ENCODE measurements around the gene ARID1A. TPM values are rescaled to one million over a fixed set of nuclear protein-coding genes. Genes with fewer than 3 reads are reported as not detected.
"Not testable (repeated sequence)": the region's sequence is repeated elsewhere in the genome, so short reads cannot be mapped to it uniquely, and the experiment has no call there.

ARID1A gene
- total and polyA plus RNA-seq, 8 donors: 9.9 to 74.2 (median 45.3) TPM

GRCh38 chr1:26704629-26705028, 8.8 kb downstream of the ARID1A start:
- no peak for DNase-seq
- Histone ChIP-seq H3K27me3 (no peaks in the 10 kb centered on the region), H3K4me1 (peaks cover 83 to 99% (median 91%) of the 10 kb centered on the region in 4 donors), H3K36me3 (peaks cover 6 to 13% (median 10%) of the 10 kb centered on the region in 4 donors), H3K27ac (peak overlapping the region; percentile 13 to 98 (median 84)), H3K4me3 (no peak overlapping the region), H3K9me3 (no peaks in the 10 kb centered on the region)
- TF ChIP-seq EP300 (IDR thresholded peaks at IDR 0.05) (no peak), POLR2A (IDR thresholded peaks at IDR 0.05) (no peak), CTCF (IDR thresholded peaks at IDR 0.05) (no peak), POLR2AphosphoS5 (IDR thresholded peaks at IDR 0.05) (no peak)
- intact Hi-C loops (cut with DNase I; ENCODE audit: low total_unique reads): no loop called here
- WGBS, 5 donors: 83 to 95% (median 89%) methylated on average over 5 of the region's 5 CpGs

- WGBS, 5 donors: 58 to 78% (median 68%) methylated on average over 4 of the region's 4 CpGs
- H3K9me3 ChIP-seq; intact Hi-C loops (cut with DNase I; ENCODE audit: low total_unique reads); H3K4me3 ChIP-seq; DNase-seq; H3K27me3 ChIP-seq: not testable (repeated sequence)
- Histone ChIP-seq H3K4me1 (peaks cover 77 to 98% (median 88%) of the 10 kb centered on the region in 4 donors), H3K27ac (peak overlapping the region; percentile 13 to 98 (median 84)), H3K36me3 (peaks cover 8 to 16% (median 13%) of the 10 kb centered on the region in 4 donors)
Observed at GRCh38 chr1:26705227-26705626, 9.4 kb downstream of the ARID1A start.

- H3K4me3 ChIP-seq: peak overlapping the region in 1 of 4 donors; percentile 30
- H3K27ac ChIP-seq: peak overlapping the region; percentile 41 to 98 (median 84)
- peak in 1 of 2 donors; percentile 50 for DNase-seq
- TF ChIP-seq EP300 (IDR thresholded peaks at IDR 0.05): no peak
- peak in 1 of 3 donors; percentile 81 for TF ChIP-seq POLR2AphosphoS5 (IDR thresholded peaks at IDR 0.05)
- TF ChIP-seq POLR2A (IDR thresholded peaks at IDR 0.05): no peak
- H3K9me3 ChIP-seq: no peaks in the 10 kb centered on the region
- no peaks in the 10 kb centered on the region for H3K27me3 ChIP-seq
- H3K4me1 ChIP-seq: peaks cover 70 to 97% (median 83%) of the 10 kb centered on the region in 4 donors
- intact Hi-C loops (cut with DNase I; ENCODE audit: low total_unique reads): no loop called here
- peaks cover 8 to 17% (median 15%) of the 10 kb centered on the region in 4 donors for H3K36me3 ChIP-seq
- WGBS, 5 donors: 11 to 17% (median 13%) methylated on average over 1 of the region's 1 CpG
Observed at GRCh38 chr1:26705788-26706311, 10.0 kb downstream of the ARID1A start.

GRCh38 chr1:26706315-26706714, 10.5 kb downstream of the ARID1A start:
- H3K4me1 ChIP-seq: peaks cover 68 to 97% (median 81%) of the 10 kb centered on the region in 4 donors
- peak in 1 of 2 donors; percentile 48 for DNase-seq
- H3K4me3 ChIP-seq: peak overlapping the region in 2 of 4 donors; percentile 15 to 30
- H3K36me3 ChIP-seq: peaks cover 8 to 22% (median 17%) of the 10 kb centered on the region in 4 donors
- intact Hi-C loops (cut with DNase I; ENCODE audit: low total_unique reads): no loop called here
- WGBS, 5 donors: 2 to 7% (median 4%) methylated on average over 5 of the region's 5 CpGs
- TF ChIP-seq POLR2AphosphoS5 (IDR thresholded peaks at IDR 0.05) (peak in 1 of 3 donors; percentile 31), CTCF (IDR thresholded peaks at IDR 0.05) (no peak), POLR2A (IDR thresholded peaks at IDR 0.05) (no peak), EP300 (IDR thresholded peaks at IDR 0.05) (no peak)
- H3K27me3 ChIP-seq: no peaks in the 10 kb centered on the region
- no peaks in the 10 kb centered on the region for H3K9me3 ChIP-seq
- peak overlapping the region; percentile 41 to 98 (median 84) for H3K27ac ChIP-seq

GRCh38 chr1:26710811-26711210, 15.0 kb downstream of the ARID1A start:
- Histone ChIP-seq H3K27me3 (no peaks in the 10 kb centered on the region), H3K27ac (no peak overlapping the region), H3K4me1 (peaks cover 48 to 97% (median 74%) of the 10 kb centered on the region in 4 donors), H3K4me3 (no peak overlapping the region), H3K9me3 (no peaks in the 10 kb centered on the region), H3K36me3 (peaks cover 8 to 29% (median 18%) of the 10 kb centered on the region in 4 donors)
- TF ChIP-seq EP300 (IDR thresholded peaks at IDR 0.05) (no peak), CTCF (IDR thresholded peaks at IDR 0.05) (no peak), POLR2AphosphoS5 (IDR thresholded peaks at IDR 0.05) (no peak), POLR2A (IDR thresholded peaks at IDR 0.05) (no peak)
- 84 to 93% (median 87%) methylated on average over 5 of the region's 5 CpGs for WGBS, 5 donors
- intact Hi-C loops (cut with DNase I; ENCODE audit: low total_unique reads): no loop called here
- DNase-seq: no peak

Data from stomach (tissue), 9 donors.